Glomerular endothelial cell (primary cell): ENCODE data around the gene AGTPBP1. TPM values are rescaled to one million over a fixed set of nuclear protein-coding genes. Genes with fewer than 3 reads are reported as not detected.

Experiments used
- DNase-seq: peaks from one replicate; pipeline ENCODE4 v3.0.0-alpha.2; 2011; ENCODE audit warnings: low read depth, low spot score; ENCODE audit errors: extremely low read depth
- total RNA-seq: library from RNA; depleted of rRNA; stranded (reverse); fragments of >200 nt; gene quantifications from 2 replicates; pipeline ENCODE4 v1.2.3, GENCODE V29; 2015

Gene AGTPBP1
- total RNA-seq, 1 donor from 2014 or later: 15.2 TPM

GRCh38 chr9:85559526-85559925, 182.2 kb downstream of the AGTPBP1 start:
- DNase-seq: no peak

GRCh38 chr9:85554349-85554748, 187.4 kb downstream of the AGTPBP1 start:
- no peak for DNase-seq

- no peak for DNase-seq
These were observed 188.3 kb downstream of the AGTPBP1 start for GRCh38 chr9:85553475-85553874.

- DNase-seq: no peak
These were observed 194.2 kb downstream of the AGTPBP1 start for GRCh38 chr9:85547599-85547998.

GRCh38 chr9:85543196-85543595, 198.6 kb downstream of the AGTPBP1 start:
- DNase-seq: no peak

GRCh38 chr9:85541876-85542275, 199.9 kb downstream of the AGTPBP1 start:
- DNase-seq: no peak

- DNase-seq: no peak
These were observed 205.2 kb downstream of the AGTPBP1 start for GRCh38 chr9:85536514-85536913.

GRCh38 chr9:85536076-85536475, 205.7 kb downstream of the AGTPBP1 start:
- DNase-seq: no peak

- no peak for DNase-seq
These were observed 207.4 kb downstream of the AGTPBP1 start for GRCh38 chr9:85534340-85534739.

GRCh38 chr9:85533538-85533937, 208.2 kb downstream of the AGTPBP1 start:
- DNase-seq: no peak

- no peak for DNase-seq
These were observed 211.0 kb downstream of the AGTPBP1 start for GRCh38 chr9:85530721-85531120.

- DNase-seq: no peak
These were observed 213.1 kb downstream of the AGTPBP1 start for GRCh38 chr9:85528607-85529006.

- no peak for DNase-seq
These were observed 213.6 kb downstream of the AGTPBP1 start for GRCh38 chr9:85528142-85528541.

GRCh38 chr9:85527331-85528020, 214.3 kb downstream of the AGTPBP1 start:
- peak; percentile 51 for DNase-seq

- DNase-seq: no peak
These were observed 217.2 kb downstream of the AGTPBP1 start for GRCh38 chr9:85524531-85524930.

- no peak for DNase-seq
These were observed 218.6 kb downstream of the AGTPBP1 start for GRCh38 chr9:85523202-85523601.

- no peak for DNase-seq
These were observed 219.2 kb downstream of the AGTPBP1 start for GRCh38 chr9:85522459-85523092.

GRCh38 chr9:85521371-85522197, 220.2 kb downstream of the AGTPBP1 start:
- no peak for DNase-seq

GRCh38 chr9:85516976-85517637, 224.6 kb downstream of the AGTPBP1 start:
- no peak for DNase-seq

GRCh38 chr9:85516455-85516854, 225.3 kb downstream of the AGTPBP1 start:
- DNase-seq: no peak

GRCh38 chr9:85515021-85515420, 226.7 kb downstream of the AGTPBP1 start:
- DNase-seq: no peak
